HG02678 (cell line): ENCODE results near the gene PRIM1.
A peak's percentile ranks its signal among the peaks of the same experiment; 100 is the strongest.
"Not testable (repeated sequence)": the region's sequence is repeated elsewhere in the genome, so short reads cannot be mapped to it uniquely, and the experiment has no call there.

Source experiments
- ATAC-seq: cut with Tn5 transposase; IDR thresholded peaks from one replicate; pipeline ENCODE4 v1.9.1; 2021; ENCODE audit warnings: mild to moderate bottlenecking, moderate library complexity; ENCODE audit not compliant: unreplicated experiment

Gene PRIM1

DNA sequence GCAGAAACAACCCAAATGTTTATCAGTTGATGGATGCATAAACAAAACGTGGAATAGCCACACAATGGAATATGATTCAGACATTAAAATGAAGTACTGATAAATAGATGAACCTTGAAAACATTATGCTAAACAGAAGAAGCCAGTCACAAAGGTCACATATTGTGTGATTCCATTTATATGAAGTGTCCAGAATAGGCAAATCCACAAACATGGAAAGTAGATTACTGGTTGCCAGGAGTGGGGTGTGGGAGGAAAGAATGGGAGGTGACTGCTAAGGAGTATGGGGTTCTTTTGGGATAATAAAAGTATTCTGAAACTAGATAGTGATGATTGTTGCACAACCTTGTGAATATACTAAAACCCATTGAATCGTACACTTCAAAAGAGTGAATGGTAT is 9.7 kb upstream of the PRIM1 start:
- no peak for ATAC-seq

DNA sequence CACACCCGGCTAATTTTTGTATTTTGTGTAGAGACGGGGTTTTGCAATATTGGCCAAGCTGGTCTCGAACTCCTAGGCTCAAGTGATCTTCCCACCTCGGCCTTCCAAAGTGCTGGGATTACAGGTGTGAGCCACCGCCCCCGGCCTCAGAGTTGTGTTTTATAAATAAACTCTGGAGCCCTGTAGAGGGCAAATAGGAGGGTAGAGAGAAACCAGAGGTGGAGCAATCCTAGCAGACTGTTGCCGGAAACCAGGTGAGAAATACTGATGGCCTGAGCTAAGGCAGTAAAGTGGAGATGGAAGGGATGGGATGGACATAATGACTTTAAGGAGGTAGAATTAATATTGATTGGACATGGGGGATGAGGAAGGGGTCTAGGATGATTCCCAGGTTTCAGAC is 8.3 kb upstream of the PRIM1 start:
- ATAC-seq, result no peak

DNA sequence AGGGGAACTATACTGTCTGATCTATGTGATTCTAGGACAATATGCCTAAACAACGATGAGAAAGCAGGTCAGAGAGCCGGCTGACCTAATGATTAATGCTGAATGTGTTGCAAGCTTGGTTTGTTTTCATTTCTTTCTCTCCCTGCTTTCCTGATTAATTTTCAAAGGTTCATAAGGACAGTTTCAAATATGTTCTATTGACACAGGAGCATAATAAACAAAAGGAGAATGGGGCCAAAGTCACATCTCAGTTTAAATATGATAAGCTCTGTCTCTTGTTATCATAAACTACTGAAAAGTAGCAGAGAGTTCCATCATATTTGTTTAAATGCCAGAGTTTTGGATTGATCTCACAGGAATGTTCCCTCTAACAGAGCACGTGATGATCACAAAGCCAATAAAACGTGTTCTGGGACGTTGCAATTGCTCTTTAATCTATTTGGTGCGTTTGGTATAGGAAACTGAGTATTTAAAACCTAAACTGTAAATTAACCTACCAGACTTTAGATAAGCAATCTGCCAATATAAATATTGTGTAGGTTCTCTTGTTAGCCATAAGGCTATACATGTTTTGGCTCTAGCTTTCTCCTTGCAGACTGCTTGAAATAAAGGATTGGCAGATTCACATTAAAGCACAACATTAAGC is 7.3 kb upstream of the PRIM1 start:
- ATAC-seq, result no peak

DNA sequence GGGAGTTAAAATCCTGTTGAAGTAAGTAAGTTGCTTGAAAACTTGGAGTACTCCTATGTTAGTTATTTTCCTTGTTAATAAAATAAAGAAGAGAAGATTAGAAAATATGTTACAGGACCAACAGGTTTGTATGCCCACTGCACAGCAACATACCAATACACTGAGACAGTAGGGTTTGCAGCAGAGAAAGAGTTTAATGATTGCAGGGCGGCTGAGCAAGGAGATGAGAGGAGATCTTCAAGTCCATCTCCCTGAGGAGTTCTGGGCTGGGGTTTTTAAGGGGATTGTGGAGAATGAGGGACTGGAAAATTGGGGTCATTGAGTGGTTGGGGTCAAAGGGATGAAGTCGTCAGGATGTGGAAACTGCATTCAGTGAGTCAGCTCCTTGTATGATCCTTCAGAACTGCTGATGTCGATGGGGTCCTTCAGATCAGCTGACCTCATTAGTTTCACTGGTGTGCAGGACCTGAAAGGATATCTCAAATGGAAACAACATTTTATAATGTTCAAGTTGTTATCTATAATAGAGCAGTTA is 6.7 kb upstream of the PRIM1 start:
- no peak for ATAC-seq

DNA sequence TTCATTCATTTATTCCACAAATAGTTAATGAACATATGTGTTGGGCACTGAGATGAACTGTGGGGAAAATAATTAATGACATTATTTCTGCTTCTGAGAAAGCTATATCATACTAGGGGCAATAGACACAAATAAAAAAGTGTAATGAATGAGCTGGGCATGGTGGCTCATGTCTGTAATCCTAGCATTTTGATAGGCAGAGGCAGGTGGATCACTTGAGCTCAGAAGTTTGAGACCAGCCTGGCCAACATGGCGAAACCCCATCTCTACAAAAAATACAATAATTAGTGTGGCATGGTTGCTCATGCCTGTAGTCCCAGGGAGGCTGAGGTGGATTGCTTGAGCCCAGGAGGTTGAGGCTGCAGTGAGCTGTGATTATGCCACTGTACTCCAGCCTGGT is 5.8 kb upstream of the PRIM1 start:
- ATAC-seq, result not testable (repeated sequence)

DNA sequence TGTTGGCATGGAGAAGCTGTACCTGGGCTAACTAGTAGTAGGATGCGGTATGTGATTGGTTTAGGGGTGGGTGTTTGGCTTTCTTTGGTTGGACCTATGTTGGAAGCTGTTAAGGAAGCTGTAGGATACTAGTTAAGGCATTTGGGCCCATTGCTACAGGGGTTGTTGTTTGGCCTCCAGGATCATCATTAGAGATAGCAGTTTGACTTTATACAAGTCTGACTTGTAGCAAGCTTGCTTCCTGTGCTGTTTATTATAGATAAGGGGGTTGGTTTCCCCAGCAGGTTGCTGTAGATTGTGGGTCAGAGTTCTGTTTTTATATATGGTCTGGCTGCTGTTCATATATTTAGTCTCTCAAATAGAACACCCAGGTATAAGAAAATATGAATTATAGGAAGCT is 1.4 kb upstream of the PRIM1 start:
- ATAC-seq, result no peak

DNA sequence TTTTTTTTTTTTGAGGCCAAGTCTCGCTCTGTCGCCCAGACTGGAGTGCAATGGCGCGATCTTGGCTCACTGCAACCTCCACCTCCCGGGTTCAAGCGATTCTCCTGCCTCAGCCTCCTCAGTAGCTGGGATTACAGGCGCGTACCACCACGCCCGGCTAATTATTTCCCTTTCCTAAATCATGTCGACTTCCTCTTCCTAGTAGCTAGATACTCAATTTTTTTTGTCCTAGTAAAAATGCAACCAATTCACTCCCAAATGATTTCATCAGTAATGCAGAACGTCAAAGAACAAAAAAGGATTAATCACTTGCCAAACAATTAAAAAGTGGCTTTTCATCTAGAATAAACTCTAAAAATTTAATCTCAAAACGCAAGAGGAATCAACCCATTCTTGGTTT is 1.5 kb downstream of the PRIM1 start:
- ATAC-seq, result not testable (repeated sequence)

DNA sequence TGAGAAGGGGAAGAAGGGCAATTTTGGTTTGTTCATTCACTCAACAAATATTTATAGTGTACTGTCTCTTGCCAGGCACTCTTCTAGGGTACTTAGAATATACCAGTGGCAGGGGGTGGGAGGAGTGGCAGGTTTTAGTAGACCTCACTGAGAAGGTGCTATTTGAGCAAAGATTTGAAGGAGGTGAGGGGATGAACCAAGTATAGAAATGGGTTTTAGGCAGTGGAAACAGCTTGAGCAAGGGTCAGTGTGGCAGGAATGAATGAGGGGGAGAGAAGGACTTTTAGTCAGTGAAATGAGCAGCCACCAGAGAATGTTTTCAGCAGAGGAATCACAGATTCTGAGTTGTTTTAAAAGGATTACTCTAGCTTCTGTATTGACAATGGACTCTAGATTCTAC is 2.3 kb downstream of the PRIM1 start:
- no peak for ATAC-seq

DNA sequence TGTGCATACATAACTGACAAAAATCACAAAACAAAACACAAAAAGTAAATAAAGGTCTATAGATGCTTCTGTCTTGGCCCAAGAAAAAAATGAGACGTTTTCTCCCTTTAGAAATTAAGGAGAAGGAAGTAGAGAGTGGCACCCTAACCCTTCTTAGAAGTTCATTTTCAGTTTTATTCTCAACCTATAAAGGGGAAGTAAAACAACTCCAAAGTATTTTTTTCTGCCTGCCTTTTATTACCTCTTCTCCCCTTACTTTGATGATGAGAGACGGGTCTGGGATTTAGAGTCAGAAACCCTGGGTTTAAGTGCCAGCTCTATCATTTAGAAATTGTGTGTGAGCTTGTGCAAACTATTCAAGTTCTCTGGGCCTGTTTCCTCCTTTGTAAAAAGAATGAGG is 2.8 kb downstream of the PRIM1 start:
- no peak for ATAC-seq

DNA sequence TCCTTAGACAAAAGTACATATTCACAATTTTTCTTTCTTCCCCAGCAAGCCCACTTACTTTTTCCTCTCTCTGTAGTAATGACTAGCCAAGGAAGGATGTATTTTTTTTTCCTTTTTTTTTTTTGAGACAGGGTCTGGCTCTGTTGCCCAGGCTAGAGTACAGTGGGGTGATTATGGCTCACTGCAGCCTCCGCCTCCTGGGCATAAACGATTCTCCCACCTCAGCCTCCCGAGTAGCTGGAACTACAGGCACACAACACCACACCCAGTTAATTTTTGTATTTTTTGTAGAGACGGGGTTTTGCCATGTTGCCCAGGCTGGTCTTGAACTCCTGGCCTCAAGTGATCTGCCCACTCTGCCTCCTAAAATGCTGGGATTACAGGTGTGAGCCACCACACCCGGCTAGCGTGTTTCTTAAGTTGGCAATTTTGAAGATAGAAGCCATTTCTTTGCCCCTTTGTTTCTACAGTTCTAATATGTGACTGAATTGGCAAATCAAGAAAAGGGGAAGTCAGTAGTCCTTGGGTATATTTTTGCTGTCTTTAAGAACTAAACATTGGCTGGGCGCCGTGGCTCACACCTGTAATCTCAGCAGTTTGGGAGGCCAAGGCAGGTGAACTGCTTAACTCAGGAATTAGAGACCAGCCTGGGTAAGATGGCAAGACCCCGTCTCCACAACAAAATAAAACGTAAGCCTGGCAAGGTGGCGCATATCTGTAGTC is 23.8 kb downstream of the PRIM1 start:
- no peak for ATAC-seq

DNA sequence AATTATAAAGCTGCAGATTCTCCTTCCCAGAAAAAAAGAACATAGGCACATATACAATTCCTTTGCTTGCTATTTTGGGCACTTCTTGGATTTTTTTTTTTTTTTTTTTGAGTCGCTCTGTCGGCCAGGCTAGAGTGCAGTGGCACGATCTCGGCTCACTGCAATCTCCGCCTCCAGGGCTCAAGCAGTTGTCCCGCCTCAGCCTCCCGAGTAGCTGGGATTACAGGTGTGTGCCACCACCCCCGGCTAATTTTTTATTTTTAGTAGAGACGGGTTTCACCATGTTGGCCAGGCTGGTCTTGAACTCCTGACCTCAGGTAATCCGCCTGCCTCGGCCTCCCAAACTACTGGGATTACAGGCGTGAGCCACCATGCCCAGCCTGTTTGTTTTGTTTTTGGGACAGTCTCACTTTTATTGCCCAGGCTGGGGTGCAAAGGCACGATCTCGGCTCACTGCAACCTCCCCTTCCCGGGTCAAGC is 25.9 kb downstream of the PRIM1 start:
- ATAC-seq, result not testable (repeated sequence)

DNA sequence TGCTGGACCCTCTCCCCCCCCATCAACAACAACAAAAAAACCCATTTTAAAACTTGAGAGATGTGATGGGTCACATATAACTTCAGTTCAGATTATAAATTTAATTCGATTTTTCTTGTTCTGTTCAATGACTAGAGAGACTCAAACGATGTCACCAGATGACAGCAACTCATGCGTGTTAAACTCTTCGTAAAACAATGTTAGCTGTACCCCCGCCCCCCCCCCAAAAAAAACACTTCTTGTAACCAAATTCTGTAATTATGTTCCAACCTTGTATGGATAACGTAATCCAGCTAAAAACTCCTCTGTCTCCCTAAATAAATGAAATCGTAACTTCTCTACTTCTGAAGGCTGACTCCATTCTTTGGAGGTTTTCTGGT is 26.4 kb downstream of the PRIM1 start:
- ATAC-seq, result no peak

DNA sequence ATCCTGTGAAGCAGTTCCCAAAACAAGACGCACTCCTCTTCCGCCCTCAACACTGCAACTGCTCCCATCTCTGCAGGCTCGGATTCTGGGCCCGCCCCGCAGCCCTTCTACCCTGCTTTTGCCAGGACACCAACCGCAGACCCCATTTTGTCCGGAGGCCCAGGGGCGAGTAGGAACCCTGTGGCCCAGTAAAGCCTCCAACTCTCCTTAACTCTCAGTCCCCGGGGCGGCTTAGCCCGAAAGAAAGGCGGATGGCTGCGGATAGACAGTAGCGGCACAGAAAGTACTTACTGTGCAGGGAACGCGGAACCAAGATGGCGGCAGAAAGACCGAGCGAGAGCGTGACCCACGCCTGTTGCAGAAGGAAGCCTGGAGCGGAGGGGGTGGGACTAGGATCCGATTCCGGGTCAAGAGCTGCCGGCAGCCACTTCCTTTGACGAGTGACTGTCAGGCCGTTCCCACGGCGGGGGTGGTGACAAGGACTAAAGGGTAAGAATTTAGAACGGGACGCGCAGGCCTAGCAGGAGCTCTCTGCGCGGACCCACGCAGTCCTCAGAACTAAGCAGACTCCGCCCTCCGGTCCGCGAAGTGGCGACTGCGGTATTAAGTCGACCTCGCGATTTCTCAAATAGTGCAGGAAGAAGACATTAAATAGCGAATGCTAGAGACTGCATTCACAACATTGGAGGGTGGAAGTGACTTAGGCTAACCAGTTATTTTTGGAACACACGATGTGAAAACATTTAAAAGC is 27.0 kb downstream of the PRIM1 start, which contains the start of gene NACA:
Gene NACA (minus strand): TSS at position 328 of the 751 bp plus-strand sequence. CDS start 778 bp downstream, outside the sequence.
- peak; percentile 96 for ATAC-seq

DNA sequence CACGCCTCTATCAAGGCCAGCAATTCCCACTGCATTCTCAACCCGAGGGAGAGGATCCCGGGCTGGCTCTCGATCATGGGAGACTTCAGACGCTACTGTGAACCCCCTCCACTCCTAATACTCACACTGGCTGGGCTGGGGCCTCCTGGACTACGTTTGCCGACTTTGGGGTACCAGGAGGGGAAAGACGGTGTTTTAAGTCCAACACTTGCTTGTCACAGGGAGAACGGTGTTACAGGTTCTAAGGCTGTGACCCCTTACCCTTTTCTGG is 27.5 kb downstream of the PRIM1 start:
- peak; percentile 1 for ATAC-seq

DNA sequence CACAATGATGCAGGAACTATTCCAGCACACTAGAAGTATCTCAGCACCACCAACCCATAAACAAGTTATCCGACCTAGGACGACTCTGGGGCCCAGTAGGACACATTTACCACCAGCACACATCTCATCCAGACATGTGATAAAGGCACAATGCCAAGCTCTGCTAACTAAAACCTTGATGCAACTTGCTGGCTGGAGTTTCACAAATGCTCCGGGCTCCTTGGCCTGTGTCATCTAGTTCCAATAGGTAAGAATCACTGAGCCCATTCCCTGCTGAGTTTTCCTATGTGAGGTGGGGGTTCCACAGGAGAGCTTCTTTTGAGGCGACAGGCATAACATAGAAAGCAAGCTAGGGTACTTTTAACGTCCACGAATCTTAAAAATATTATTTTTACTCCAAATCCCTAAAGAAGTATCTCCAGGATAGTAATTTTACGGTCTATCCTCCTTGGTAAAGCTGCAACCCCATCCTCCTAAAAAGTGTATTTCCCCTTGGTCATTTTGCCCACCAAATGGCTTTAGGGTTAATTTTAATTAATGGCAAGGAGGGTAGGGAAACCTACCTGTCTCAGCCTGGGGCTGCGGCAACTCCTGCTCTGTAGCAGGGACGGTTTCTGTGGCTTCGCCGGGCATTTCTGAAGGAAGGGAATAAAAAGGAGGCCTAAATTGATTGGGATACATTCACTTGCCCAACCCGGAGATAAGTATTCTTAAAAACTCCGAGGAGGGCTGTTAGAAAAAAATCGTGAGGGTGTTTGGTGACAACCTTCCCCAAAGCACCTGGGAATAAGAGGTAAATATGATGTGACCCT is 28.0 kb downstream of the PRIM1 start:
- no peak for ATAC-seq

DNA sequence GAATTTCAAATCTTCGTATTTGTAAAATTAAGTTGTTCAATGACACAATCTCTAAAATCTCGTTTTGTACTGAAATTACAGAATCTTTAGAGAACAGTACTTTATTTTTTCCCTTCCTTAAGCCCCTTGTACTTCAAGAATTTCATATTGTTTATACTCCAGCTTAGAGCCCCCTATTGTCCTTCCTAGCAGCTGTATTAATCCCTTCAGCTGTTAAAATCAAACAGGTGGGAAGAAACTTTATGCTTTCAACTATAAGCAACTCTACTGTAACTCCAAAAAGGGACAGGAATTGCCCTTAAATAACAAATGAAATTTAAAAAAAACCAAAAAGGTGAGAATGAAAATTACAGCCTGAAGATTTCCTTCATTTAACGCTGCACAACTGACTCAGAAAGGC is 28.8 kb downstream of the PRIM1 start:
- no peak for ATAC-seq

DNA sequence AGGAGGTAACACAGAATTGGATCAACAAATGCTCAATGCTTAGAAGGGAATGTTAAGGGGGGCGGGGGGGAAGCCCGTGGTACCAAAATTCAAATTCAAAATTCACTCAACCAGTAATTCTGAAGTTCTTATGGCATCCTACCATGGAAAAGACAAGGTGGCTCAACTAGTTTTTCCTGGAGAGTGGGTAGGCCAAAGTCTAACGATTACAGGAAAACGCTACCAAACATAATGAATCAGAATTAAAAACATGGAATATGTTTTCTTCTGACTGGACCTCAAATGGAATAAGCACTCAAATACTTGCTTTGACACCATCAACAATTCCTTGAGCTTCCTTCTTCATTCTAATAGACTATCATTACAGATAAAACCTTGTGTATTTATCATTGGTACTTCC is 29.3 kb downstream of the PRIM1 start:
- no peak for ATAC-seq

DNA sequence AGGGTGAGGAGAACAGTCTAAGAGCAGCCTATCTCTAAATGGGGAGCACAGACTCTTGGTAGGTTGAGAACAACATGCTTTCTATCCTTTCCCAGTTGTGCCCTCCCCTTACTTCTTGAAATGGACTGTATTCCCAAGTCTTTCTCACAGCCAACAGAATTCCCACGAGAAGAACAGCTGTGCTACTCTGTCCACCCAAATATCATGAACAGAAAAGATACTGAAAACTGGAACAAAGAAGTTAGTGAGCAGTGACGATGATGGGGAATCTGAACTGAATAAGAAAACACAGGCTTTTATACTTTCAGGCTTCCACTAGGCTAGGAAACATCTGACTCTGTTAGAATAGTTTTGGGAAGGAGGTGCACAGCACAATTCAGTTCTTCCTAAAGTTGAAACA is 30.4 kb downstream of the PRIM1 start:
- no peak for ATAC-seq

DNA sequence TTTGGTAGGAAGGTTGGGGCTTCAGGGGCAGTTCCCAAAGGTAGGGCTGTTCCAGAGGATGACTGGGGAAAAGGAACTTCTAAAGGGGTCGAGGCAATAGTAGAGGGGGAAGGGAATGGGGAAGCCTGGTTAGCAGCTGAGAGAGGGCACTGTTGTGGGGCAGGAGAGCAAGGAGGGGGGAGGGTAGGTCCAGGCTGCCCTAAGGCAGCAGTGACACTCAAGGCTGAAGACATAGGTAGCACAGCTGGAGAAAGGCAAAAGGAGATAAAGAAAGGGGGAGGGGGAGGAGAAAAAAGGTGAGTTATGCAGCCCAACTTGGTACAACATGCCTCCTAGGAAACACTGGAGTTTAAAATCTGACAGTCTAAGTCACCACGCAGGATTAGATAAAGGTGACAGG is 30.9 kb downstream of the PRIM1 start:
- ATAC-seq, result no peak

DNA sequence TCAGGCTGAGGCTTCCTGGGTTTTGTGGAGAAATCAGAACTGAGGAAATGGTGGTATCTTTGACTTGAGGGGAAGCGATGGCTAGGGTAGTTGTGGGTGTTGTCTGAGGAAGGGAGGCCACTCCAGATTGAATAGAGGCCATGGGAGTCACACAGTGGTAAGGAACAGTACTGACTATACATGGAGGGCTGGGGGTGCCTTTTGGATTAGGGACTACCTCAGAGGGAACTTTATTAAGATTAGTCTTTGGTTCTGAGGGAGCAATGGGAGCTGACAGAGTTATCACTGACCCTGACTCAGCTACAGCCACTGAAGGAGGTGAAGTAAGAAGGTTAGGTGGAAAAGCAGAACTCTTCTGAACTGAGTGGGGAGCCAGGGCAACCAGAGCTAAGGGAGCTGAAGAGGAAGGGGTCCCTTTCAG is 31.4 kb downstream of the PRIM1 start:
- no peak for ATAC-seq

DNA sequence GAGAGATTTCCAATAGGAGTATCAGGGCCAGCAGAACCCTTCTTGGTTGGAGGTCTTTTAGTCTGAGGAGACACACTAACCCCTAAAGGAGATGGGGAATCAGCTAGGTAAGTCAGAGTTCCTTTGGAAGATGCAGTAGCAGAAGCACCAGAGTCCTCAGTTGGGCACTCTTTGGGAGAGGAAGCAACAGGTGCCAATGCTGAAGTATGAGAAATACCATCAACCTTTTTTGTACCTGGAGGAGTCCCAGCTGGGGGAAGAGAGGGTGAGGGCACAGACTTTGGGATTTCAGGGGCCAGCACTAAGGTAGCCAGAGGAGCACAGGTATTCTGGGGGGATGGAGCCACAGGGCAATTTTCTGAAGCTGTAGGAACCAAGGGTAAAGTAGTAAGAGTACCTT is 33.1 kb downstream of the PRIM1 start:
- no peak for ATAC-seq
